Neural cell (in vitro differentiated cells): ENCODE data around the gene KCNG3. TPM values are rescaled to one million over a fixed set of nuclear protein-coding genes. Genes with fewer than 3 reads are reported as not detected.

Source experiments
- H2AFZ ChIP-seq: fragments of 200-600, 300-800 bp; sonication (generic), shearing (Covaris generic); 2 replicates; pipeline ENCODE4 v1.6.0; 2014; ENCODE audit warnings: low read depth, mild to moderate bottlenecking, antibody characterized with exemption, low read length, moderate library complexity
- H3F3A ChIP-seq: fragments of 200-600 bp; shearing (Covaris generic); 2 replicates; pipeline ENCODE4 v1.6.1; 2016; ENCODE audit warnings: mild to moderate bottlenecking, moderate library complexity, mixed read lengths, antibody characterized with exemption, low read length; ENCODE audit not compliant: insufficient read depth, poor library complexity, severe bottlenecking
- H3K27ac ChIP-seq: fragments of 200-600, 300-800 bp; sonication (generic), shearing (Covaris generic); 2 replicates; pipeline ENCODE4 v1.5.1; 2014; ENCODE audit warnings: mild to moderate bottlenecking, low read length, moderate library complexity
- H3K27me3 ChIP-seq: fragments of 300-800, 200-600 bp; sonication (generic), shearing (Covaris generic); 2 replicates; pipeline ENCODE4 v1.6.0; 2014; ENCODE audit warnings: mild to moderate bottlenecking, low read depth, low read length, moderate library complexity; ENCODE audit not compliant: insufficient read depth
- H3K36me3 ChIP-seq: fragments of 300-800, 200-600 bp; sonication (generic), shearing (Covaris generic); 2 replicates; pipeline ENCODE4 v1.5.1; 2014; ENCODE audit warnings: mild to moderate bottlenecking, antibody characterized with exemption, low read length, moderate library complexity; ENCODE audit not compliant: insufficient read depth
- H3K4me2 ChIP-seq: fragments of 300-800, 200-600 bp; sonication (generic), shearing (Covaris generic); 2 replicates; pipeline ENCODE4 v1.6.0; 2014; ENCODE audit warnings: mild to moderate bottlenecking, low read length
- H3K4me3 ChIP-seq: fragments of 300-800, 200-600 bp; sonication (generic), shearing (Covaris generic); 2 replicates; pipeline ENCODE4 v1.5.1; 2014; ENCODE audit warnings: mild to moderate bottlenecking, low read length, moderate library complexity
- H3K79me2 ChIP-seq: fragments of 200-600 bp; shearing (Covaris generic); replicated peaks from 2 replicates; pipeline ENCODE4 v1.6.0; 2014; ENCODE audit warnings: mild to moderate bottlenecking, low read length, moderate library complexity; ENCODE audit not compliant: insufficient read depth
- H3K9ac ChIP-seq: fragments of 300-800, 200-600 bp; sonication (generic), shearing (Covaris generic); 2 replicates; pipeline ENCODE4 v1.6.1; 2016; ENCODE audit warnings: mild to moderate bottlenecking, low read length, mixed read lengths
- H3K9me2 ChIP-seq: fragments of 200-600 bp; shearing (Covaris generic); 2 replicates; pipeline ENCODE4 v1.6.1; 2016; ENCODE audit warnings: mild to moderate bottlenecking, low read length, mixed read lengths; ENCODE audit not compliant: insufficient read depth
- H3K9me3 ChIP-seq: fragments of 200-600, 300-800 bp; sonication (generic), shearing (Covaris generic); 2 replicates; pipeline ENCODE4 v1.6.1; 2016; ENCODE audit warnings: mild to moderate bottlenecking, mixed run types, low read length, moderate library complexity, mixed read lengths
- H4K20me1 ChIP-seq: fragments of 200-600 bp; shearing (Covaris generic); 2 replicates; pipeline ENCODE4 v1.6.1; 2016; ENCODE audit warnings: mild to moderate bottlenecking, mixed run types; ENCODE audit not compliant: insufficient read depth
- EP300 ChIP-seq: fragments of 450-650 bp; conservative IDR thresholded peaks from 2 replicates; pipeline ENCODE4 v1.6.1; 2014; ENCODE audit warnings: antibody characterized with exemption, mild to moderate bottlenecking, moderate library complexity; ENCODE audit not compliant: poor library complexity, severe bottlenecking
- EZH2 ChIP-seq: fragments of 200-600, 300-800 bp; shearing (Covaris generic), sonication (generic); IDR thresholded peaks from 2 replicates; pipeline ENCODE4 v1.6.1; 2014; ENCODE audit warnings: antibody characterized with exemption, low read length, borderline replicate concordance, mild to moderate bottlenecking; ENCODE audit not compliant: insufficient read depth, poor library complexity, severe bottlenecking
- MXI1 ChIP-seq: fragments of 450-650 bp; conservative IDR thresholded peaks from 2 replicates; pipeline ENCODE4 v1.6.1; 2014; ENCODE audit warnings: antibody characterized with exemption, mild to moderate bottlenecking; ENCODE audit not compliant: poor library complexity, severe bottlenecking
- POLR2AphosphoS5 ChIP-seq: IDR thresholded peaks from 2 replicates; pipeline ENCODE4 v1.6.1; 2012
- RAD21 ChIP-seq: fragments of 450-650 bp; conservative IDR thresholded peaks from 2 replicates; pipeline ENCODE4 v1.6.1; 2014; ENCODE audit warnings: antibody characterized with exemption, mild to moderate bottlenecking, moderate library complexity
- SMC3 ChIP-seq: fragments of 450-650 bp; conservative IDR thresholded peaks from 2 replicates; pipeline ENCODE4 v1.6.1; 2014; ENCODE audit warnings: antibody characterized with exemption, mild to moderate bottlenecking, moderate library complexity; ENCODE audit not compliant: poor library complexity
- TAF1 ChIP-seq: IDR thresholded peaks from 2 replicates; pipeline ENCODE4 v1.6.1; 2012; ENCODE audit warnings: low read depth
- polyA plus RNA-seq: library from polyadenylated mRNA; depleted of rRNA; stranded (reverse); fragments of >200 nt; gene quantifications from 2 replicates; pipeline ENCODE4 v1.2.3, GENCODE V29; 2014
- TF ChIP-seq, protein P1 (sequence below): IDR thresholded peaks from 2 replicates; pipeline ENCODE4 v1.6.1; 2012; ENCODE audit warnings: borderline replicate concordance
- TF ChIP-seq, protein P2 (sequence below): fragments of 450-650 bp; IDR thresholded peaks from 2 replicates; pipeline ENCODE4 v1.5.1; 2014; ENCODE audit warnings: antibody characterized with exemption, mild to moderate bottlenecking, moderate library complexity; ENCODE audit not compliant: poor library complexity, severe bottlenecking

KCNG3 gene
- polyA plus RNA-seq, 1 donor from 2014 or later: 0.74 TPM

DNA sequence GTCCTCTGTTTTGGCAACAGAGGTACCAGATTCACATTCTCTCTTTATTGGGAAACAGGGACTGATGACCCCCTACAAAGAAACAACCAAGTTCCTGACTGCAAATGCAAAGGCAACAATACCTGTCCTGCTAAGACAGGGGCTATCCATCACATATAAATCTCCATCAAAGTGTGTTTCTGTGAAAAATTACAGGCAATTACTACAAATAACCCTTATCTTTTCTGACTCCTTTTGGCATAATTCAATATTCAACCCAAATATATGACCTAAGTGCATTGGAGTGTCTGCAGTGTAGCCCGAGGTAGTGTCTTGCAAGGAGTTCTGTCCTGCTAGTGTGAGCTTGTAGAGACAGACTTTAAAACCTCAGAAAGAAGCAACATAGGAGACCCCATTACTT lies 35.4 kb downstream of the KCNG3 start:
- Histone ChIP-seq H3K9me2 (no peaks in the 10 kb centered on the region), H3K4me2 (no peak overlapping the region), H3K27ac (no peak overlapping the region), H3K4me3 (no peak overlapping the region), H2AFZ (no peak overlapping the region), H3K79me2 (no peaks in the 10 kb centered on the region), H3F3A (no peaks in the 10 kb centered on the region), H3K27me3 (no peaks in the 10 kb centered on the region), H3K9me3 (no peaks in the 10 kb centered on the region), H3K36me3 (no peaks in the 10 kb centered on the region), H4K20me1 (no peaks in the 10 kb centered on the region), H3K9ac (no peak overlapping the region)
- TF ChIP-seq EZH2 (no peak), RAD21 (no peak), EP300 (no peak), POLR2AphosphoS5 (no peak), SMC3 (no peak), MXI1 (no peak), TAF1 (no peak)
- TF ChIP-seq, protein P1, sequence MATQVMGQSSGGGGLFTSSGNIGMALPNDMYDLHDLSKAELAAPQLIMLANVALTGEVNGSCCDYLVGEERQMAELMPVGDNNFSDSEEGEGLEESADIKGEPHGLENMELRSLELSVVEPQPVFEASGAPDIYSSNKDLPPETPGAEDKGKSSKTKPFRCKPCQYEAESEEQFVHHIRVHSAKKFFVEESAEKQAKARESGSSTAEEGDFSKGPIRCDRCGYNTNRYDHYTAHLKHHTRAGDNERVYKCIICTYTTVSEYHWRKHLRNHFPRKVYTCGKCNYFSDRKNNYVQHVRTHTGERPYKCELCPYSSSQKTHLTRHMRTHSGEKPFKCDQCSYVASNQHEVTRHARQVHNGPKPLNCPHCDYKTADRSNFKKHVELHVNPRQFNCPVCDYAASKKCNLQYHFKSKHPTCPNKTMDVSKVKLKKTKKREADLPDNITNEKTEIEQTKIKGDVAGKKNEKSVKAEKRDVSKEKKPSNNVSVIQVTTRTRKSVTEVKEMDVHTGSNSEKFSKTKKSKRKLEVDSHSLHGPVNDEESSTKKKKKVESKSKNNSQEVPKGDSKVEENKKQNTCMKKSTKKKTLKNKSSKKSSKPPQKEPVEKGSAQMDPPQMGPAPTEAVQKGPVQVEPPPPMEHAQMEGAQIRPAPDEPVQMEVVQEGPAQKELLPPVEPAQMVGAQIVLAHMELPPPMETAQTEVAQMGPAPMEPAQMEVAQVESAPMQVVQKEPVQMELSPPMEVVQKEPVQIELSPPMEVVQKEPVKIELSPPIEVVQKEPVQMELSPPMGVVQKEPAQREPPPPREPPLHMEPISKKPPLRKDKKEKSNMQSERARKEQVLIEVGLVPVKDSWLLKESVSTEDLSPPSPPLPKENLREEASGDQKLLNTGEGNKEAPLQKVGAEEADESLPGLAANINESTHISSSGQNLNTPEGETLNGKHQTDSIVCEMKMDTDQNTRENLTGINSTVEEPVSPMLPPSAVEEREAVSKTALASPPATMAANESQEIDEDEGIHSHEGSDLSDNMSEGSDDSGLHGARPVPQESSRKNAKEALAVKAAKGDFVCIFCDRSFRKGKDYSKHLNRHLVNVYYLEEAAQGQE: no peak
- TF ChIP-seq, protein P2, sequence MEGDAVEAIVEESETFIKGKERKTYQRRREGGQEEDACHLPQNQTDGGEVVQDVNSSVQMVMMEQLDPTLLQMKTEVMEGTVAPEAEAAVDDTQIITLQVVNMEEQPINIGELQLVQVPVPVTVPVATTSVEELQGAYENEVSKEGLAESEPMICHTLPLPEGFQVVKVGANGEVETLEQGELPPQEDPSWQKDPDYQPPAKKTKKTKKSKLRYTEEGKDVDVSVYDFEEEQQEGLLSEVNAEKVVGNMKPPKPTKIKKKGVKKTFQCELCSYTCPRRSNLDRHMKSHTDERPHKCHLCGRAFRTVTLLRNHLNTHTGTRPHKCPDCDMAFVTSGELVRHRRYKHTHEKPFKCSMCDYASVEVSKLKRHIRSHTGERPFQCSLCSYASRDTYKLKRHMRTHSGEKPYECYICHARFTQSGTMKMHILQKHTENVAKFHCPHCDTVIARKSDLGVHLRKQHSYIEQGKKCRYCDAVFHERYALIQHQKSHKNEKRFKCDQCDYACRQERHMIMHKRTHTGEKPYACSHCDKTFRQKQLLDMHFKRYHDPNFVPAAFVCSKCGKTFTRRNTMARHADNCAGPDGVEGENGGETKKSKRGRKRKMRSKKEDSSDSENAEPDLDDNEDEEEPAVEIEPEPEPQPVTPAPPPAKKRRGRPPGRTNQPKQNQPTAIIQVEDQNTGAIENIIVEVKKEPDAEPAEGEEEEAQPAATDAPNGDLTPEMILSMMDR: no peak

DNA sequence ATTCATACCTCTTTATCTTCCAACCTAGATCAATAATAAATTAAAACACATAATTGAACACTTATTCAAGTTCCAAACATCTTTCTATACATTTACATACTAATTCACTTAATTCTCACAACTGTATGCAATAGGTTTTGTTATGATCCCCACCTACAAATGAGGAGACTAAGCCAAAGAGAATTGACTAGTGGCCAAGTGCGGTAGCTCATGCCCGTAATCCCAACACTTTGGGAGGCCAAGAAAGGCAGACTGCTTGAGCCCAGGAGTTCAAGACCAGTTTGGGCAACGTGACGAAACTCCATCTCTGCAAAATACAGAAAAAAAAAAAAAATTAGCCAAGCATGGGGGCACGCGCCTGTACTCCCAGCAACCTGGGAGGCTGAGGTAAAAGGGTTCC lies 36.8 kb downstream of the KCNG3 start:
- no peak overlapping the region for H3K27ac ChIP-seq
- H3K79me2 ChIP-seq: no peaks in the 10 kb centered on the region
- no peaks in the 10 kb centered on the region for H3K36me3 ChIP-seq
- no peak overlapping the region for H3K9ac ChIP-seq
- no peaks in the 10 kb centered on the region for H4K20me1 ChIP-seq
- H3F3A ChIP-seq: no peaks in the 10 kb centered on the region
- no peaks in the 10 kb centered on the region for H3K27me3 ChIP-seq
- no peak overlapping the region for H3K4me3 ChIP-seq
- no peak overlapping the region for H3K4me2 ChIP-seq
- H3K9me2 ChIP-seq: no peaks in the 10 kb centered on the region
- TF ChIP-seq, protein P2: no peak
- no peak for TF ChIP-seq MXI1
- TF ChIP-seq SMC3: no peak
- TF ChIP-seq EP300: no peak
- TF ChIP-seq TAF1: no peak
- TF ChIP-seq POLR2AphosphoS5: no peak
- no peak for TF ChIP-seq RAD21
- TF ChIP-seq, protein P1: no peak
- no peak for TF ChIP-seq EZH2
- no peaks in the 10 kb centered on the region for H3K9me3 ChIP-seq
- no peak overlapping the region for H2AFZ ChIP-seq
